Esophagus (tissue), 2 donors: ENCODE measurements around the gene USP21. TPM values are rescaled to one million over a fixed set of nuclear protein-coding genes. Genes with fewer than 3 reads are reported as not detected.

Experiments
- H3K27ac ChIP-seq, 2 donors: one replicate each; pipeline ENCODE4 v1.5.1; 2013; ENCODE audit warnings: low read depth in 2 of 2, mild to moderate bottlenecking in 2 of 2, inconsistent platforms in 1 of 2, low read length in 1 of 2, moderate library complexity in 1 of 2
- H3K27me3 ChIP-seq, 2 donors: one replicate each; pipeline ENCODE4 v1.6.1; 2013; ENCODE audit warnings: low read length in 2 of 2, control low read depth in 1 of 2, mild to moderate bottlenecking in 1 of 2; ENCODE audit not compliant: insufficient read depth in 2 of 2, control insufficient read depth in 1 of 2
- H3K36me3 ChIP-seq, 2 donors: one replicate each; pipeline ENCODE4 v1.6.1; 2013; ENCODE audit warnings: low read length in 1 of 2; ENCODE audit not compliant: control insufficient read depth in 2 of 2, insufficient read depth in 2 of 2
- H3K4me1 ChIP-seq, 2 donors: one replicate each; pipeline ENCODE4 v1.6.1; 2013; ENCODE audit warnings: low read length in 1 of 2; ENCODE audit not compliant: control insufficient read depth in 2 of 2, insufficient read depth in 2 of 2
- H3K4me3 ChIP-seq, 2 donors: one replicate each; pipeline ENCODE4 v1.5.1; 2013; ENCODE audit warnings: low read length in 2 of 2, mild to moderate bottlenecking in 2 of 2, low read depth in 1 of 2, moderate library complexity in 1 of 2
- H3K9me3 ChIP-seq, 2 donors: one replicate each; pipeline ENCODE4 v1.6.1; 2013; ENCODE audit warnings: mild to moderate bottlenecking in 2 of 2, low read depth in 1 of 2, low read length in 1 of 2, moderate library complexity in 1 of 2; ENCODE audit not compliant: control insufficient read depth in 2 of 2, insufficient read depth in 1 of 2
- WGBS, 2 donors: extraction: QIAGEN DNeasy Blood & Tissue Kit; methylation state at CpG; one replicate each; pipeline ENCODE4 v1.1.7; 2013; 5-methylcytosine and 5-hydroxymethylcytosine counted together
- polyA plus RNA-seq, 2 donors: library from polyadenylated mRNA; stranded (reverse); fragments of 200-250 nt; gene quantifications; one replicate each; pipeline ENCODE4 v1.2.3, GENCODE V29; 2013
- donor health status: healthy with polysubstance abuse.
- donor health status: Bipolar disorder and iron deficiency.

The USP21 gene
- polyA plus RNA-seq, 2 donors: 16.5 to 22.9 TPM

DNA sequence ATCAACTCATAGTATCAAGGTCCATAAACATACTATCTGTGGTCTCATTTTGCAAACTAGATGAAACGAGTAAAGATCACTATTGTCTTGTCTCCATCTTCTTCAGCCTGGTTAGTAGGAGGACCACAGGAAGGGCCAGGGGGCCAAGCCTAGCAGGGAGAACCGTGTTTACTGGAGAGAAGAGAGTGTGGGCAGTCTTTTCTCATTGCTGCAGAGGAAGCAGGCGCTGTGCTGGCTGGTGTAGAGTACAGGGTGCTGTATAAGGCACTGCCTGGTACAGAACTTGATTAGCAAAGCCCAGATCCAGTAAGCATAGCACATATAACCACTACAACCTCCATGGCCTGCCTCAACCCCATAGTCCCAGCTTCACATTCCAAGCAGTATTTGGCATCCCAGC lies 28.0 kb downstream of the USP21 start:
- H3K4me3 ChIP-seq: no peak overlapping the region
- H3K36me3 ChIP-seq: no peaks in the 10 kb centered on the region
- H3K4me1 ChIP-seq: no peaks in the 10 kb centered on the region
- no peaks in the 10 kb centered on the region for H3K27me3 ChIP-seq
- peak overlapping the region in 1 of 2 donors; percentile 6 for H3K27ac ChIP-seq
- no peaks in the 10 kb centered on the region for H3K9me3 ChIP-seq
- WGBS, 2 donors: 71 to 74% methylated on average over 3 of the region's 3 CpGs

DNA sequence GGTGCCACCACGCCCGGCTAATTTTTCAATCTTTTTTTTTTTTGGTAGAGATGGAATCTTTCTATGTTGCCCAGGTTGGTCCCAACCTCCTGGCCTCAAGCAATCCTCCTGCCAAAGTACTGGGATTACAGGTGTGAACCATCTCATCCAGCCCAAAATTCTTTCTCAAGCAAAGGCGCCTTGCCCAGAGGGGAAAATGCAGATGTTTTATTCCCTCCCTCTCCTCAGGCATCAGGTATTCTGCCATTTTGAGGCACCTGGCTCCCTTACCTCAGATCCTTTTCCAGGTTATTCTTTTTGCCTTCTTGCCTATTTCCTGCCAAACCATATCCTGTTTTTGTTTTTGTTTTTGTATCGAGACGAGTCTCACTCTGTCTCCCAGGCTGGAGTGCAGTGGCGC lies 29.1 kb downstream of the USP21 start:
- H3K4me3 ChIP-seq: no peak overlapping the region
- no peaks in the 10 kb centered on the region for H3K27me3 ChIP-seq
- 70 to 71% methylated on average over 6 of the region's 6 CpGs for WGBS, 2 donors
- H3K27ac ChIP-seq: no peak overlapping the region
- H3K9me3 ChIP-seq: no peaks in the 10 kb centered on the region
- H3K4me1 ChIP-seq: peaks cover 0 to 3% of the 10 kb centered on the region in 2 donors
- H3K36me3 ChIP-seq: peaks cover 0 to 3% of the 10 kb centered on the region in 2 donors

DNA sequence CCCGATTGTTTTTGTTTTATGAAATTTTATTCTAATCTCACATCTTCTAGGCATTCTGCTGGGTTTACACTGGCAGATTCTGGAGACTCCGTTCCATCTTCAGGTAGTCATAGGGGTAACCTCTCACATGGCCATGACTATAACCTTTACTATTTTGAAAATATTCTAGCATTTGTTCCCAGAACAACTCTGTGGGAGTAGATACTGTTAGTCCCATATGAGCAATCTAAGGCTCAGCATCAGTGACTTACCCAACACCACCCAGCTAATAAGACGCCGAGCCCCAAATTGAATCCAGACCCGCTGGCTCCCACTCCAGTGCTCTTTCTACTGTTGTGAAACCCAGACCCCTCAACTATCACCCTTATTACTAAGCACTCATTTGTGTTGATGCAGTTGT lies 29.7 kb downstream of the USP21 start:
- H3K27me3 ChIP-seq: no peaks in the 10 kb centered on the region
- no peak overlapping the region for H3K27ac ChIP-seq
- H3K4me1 ChIP-seq: peaks cover 0 to 3% of the 10 kb centered on the region in 2 donors
- no peaks in the 10 kb centered on the region for H3K9me3 ChIP-seq
- 90 to 91% methylated on average over 5 of the region's 5 CpGs for WGBS, 2 donors
- no peak overlapping the region for H3K4me3 ChIP-seq
- peaks cover 0 to 5% of the 10 kb centered on the region in 2 donors for H3K36me3 ChIP-seq

DNA sequence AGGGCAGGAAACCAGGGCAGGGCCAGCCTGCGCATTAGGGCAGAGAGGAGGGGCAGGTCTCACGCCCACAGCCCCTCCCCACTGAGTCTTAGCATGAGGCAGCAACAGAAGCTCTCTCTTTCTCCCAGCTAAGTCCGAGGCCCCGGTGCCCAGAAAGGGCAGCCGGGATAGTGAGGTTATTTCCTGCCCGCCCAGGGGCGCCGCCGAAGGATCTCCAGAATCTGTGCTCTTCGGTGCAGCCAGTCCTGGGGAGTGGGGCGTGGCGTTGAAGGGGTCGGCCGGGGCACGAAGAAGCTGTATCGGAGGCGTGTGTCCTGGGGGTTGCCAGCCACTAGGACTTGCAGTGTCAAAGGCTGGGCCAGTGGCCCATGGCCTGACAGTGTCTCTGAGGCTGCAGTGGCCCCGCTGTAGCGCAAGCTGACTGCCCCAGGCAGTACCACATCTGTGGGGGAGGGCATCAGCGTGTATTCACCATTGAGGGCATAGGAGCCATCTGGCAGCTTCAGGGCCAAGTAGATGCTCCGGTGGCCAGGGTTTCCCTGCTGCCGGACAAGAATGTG lies 31.7 kb downstream of the USP21 start:
- WGBS, 2 donors: 69 to 77% methylated on average over 22 of the region's 22 CpGs
- no peaks in the 10 kb centered on the region for H3K9me3 ChIP-seq
- no peaks in the 10 kb centered on the region for H3K27me3 ChIP-seq
- no peak overlapping the region for H3K4me3 ChIP-seq
- H3K36me3 ChIP-seq: peaks cover 0 to 5% of the 10 kb centered on the region in 2 donors
- peaks cover 3% of the 10 kb centered on the region in 2 donors for H3K4me1 ChIP-seq
- no peak overlapping the region for H3K27ac ChIP-seq

- Histone ChIP-seq H3K27me3 (no peaks in the 10 kb centered on the region), H3K27ac (no peak overlapping the region), H3K9me3 (no peaks in the 10 kb centered on the region), H3K36me3 (peaks cover 0 to 5% of the 10 kb centered on the region in 2 donors), H3K4me3 (no peak overlapping the region), H3K4me1 (peaks cover 3% of the 10 kb centered on the region in 2 donors)
- WGBS, 2 donors: 69 to 76% methylated on average over 8 of the region's 8 CpGs
Measured at GRCh38 chr1:161191971-161192370, 32.7 kb downstream of the USP21 start.

GRCh38 chr1:161192476-161193465 lies 33.5 kb downstream of the USP21 start:
- Histone ChIP-seq H3K9me3 (no peaks in the 10 kb centered on the region), H3K27ac (no peak overlapping the region), H3K36me3 (peaks cover 0 to 5% of the 10 kb centered on the region in 2 donors), H3K4me1 (peaks cover 3% of the 10 kb centered on the region in 2 donors), H3K4me3 (no peak overlapping the region), H3K27me3 (no peaks in the 10 kb centered on the region)
- 52 to 60% methylated on average over 15 of the region's 15 CpGs for WGBS, 2 donors

DNA sequence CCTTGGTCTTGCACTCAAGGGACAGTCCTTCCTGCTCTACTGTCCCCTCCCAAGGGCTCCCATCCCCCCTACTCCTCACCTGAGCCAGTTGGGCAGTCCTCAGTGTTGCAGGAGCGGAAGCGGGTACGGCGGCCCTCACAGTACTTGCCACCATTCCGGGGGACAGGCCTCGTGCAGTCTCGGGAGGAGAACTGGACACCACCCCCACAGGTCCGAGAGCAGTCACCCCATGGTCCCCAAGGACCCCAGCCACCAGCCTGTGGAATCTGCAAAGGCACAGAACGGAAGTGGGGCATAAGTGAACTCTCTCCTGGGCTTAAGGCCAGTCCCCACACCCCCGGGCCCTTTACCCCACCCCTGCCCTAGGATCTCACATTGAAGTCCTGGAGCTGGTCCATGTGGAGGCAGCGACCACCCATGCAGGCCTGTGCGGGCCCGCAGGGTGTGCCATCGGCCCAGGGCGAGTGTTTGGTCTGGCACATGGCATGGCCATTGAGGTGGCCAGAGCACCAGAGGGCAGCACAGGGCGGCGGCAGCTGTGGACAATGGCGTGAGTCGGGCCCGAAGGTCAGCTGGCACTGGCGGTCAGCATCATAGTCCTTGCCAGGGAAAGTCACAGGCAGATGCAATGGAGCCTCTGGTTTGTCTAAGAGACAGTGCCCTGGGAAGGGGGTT lies 34.4 kb downstream of the USP21 start:
- no peaks in the 10 kb centered on the region for H3K9me3 ChIP-seq
- peaks cover 3 to 13% of the 10 kb centered on the region in 2 donors for H3K4me1 ChIP-seq
- H3K36me3 ChIP-seq: peaks cover 0 to 5% of the 10 kb centered on the region in 2 donors
- WGBS, 2 donors: 72 to 76% methylated on average over 21 of the region's 21 CpGs
- H3K27ac ChIP-seq: no peak overlapping the region
- H3K4me3 ChIP-seq: no peak overlapping the region
- no peaks in the 10 kb centered on the region for H3K27me3 ChIP-seq

DNA sequence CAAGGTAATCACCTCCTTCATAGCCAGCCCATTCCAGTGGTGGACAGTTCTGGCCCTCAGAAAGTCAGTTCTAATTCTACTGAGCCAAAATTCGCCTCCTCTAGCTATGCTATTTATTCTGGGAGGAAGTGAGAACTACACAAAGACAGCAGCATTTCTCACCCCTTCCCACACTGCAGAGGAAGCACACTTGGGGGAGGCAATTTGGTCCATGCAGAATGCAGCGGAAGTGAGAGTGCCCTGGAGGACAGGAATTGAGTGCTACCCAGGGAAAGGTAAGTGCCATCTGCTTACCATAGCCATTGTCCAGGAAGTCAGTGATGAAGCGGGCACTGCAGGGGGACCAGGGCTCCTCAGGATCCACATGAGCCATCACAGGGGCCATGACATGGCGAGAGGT lies 35.9 kb downstream of the USP21 start:
- H3K36me3 ChIP-seq: peaks cover 0 to 5% of the 10 kb centered on the region in 2 donors
- H3K27me3 ChIP-seq: no peaks in the 10 kb centered on the region
- H3K4me3 ChIP-seq: no peak overlapping the region
- WGBS, 2 donors: 72 to 85% methylated on average over 4 of the region's 4 CpGs
- peaks cover 3 to 15% of the 10 kb centered on the region in 2 donors for H3K4me1 ChIP-seq
- no peak overlapping the region for H3K27ac ChIP-seq
- no peaks in the 10 kb centered on the region for H3K9me3 ChIP-seq

- peaks cover 0 to 5% of the 10 kb centered on the region in 2 donors for H3K36me3 ChIP-seq
- 89 to 93% methylated on average over 7 of the region's 7 CpGs for WGBS, 2 donors
- H3K4me1 ChIP-seq: peaks cover 4 to 24% of the 10 kb centered on the region in 2 donors
- H3K4me3 ChIP-seq: no peak overlapping the region
- H3K27me3 ChIP-seq: no peaks in the 10 kb centered on the region
- H3K9me3 ChIP-seq: no peaks in the 10 kb centered on the region
- H3K27ac ChIP-seq: no peak overlapping the region
Measured at GRCh38 chr1:161196111-161196510, 36.8 kb downstream of the USP21 start.
